ENCODE measurements around the gene PSTPIP1.

GRCh38 chr15:77063249-77063648 lies 68.3 kb downstream of the PSTPIP1 start:
- TF ChIP-seq ZC3H10 (CRISPR knock-in tag; IDR thresholded peaks at IDR 0.05) (no peak), RARB (CRISPR knock-in tag; IDR thresholded peaks at IDR 0.05) (no peak), POU6F1 (CRISPR knock-in tag; IDR thresholded peaks at IDR 0.05; ENCODE audit: borderline replicate concordance, low read depth) (no peak), PPARA (CRISPR knock-in tag; IDR thresholded peaks at IDR 0.05; ENCODE audit: borderline replicate concordance) (no peak), ESRRG (CRISPR knock-in tag; IDR thresholded peaks at IDR 0.05) (no peak)

All from SK-N-SH treated with all-trans-retinoic acid at 6 μM for 48 hours (cell line).